SK-N-SH (cell line): ENCODE measurements around the gene ACSS1. TPM values are rescaled to one million over a fixed set of nuclear protein-coding genes. Genes with fewer than 3 reads are reported as not detected.

Experiments used
- CTCF ChIA-PET: fragments of 300-600, 350-600 bp; formaldehyde crosslinking; extraction: SDS; loops from one replicate; lab custom pipeline; 2021; lab: Yijun Ruan, JAX
- POLR2A ChIA-PET: fragments of 350-600 bp; sonication (Branson Sonifier 250); formaldehyde crosslinking; extraction: SDS; loops from one replicate; lab custom pipeline; 2020; ENCODE audit warnings: antibody characterized with exemption, inconsistent platforms; lab: Yijun Ruan, JAX
- DNase-seq: peaks from one replicate; pipeline ENCODE4 v3.0.0; 2012
- H2AFZ ChIP-seq: fragments of 200-600 bp; sonication (generic); 2 replicates; pipeline ENCODE4 v1.8.1; 2016; ENCODE audit warnings: antibody characterized with exemption, mild to moderate bottlenecking, low read depth
- H3F3A ChIP-seq: fragments of 200-600 bp; sonication (generic); replicated peaks from 2 replicates; pipeline ENCODE3; 2016; ENCODE audit warnings: antibody characterized with exemption, mild to moderate bottlenecking; ENCODE audit not compliant: insufficient read depth
- H3K27ac ChIP-seq, 2 experiments: fragments of 200-500 bp in 1 of 2; fragments of 200-600 bp in 1 of 2; sonication (Bioruptor generic) in 1 of 2; sonication (generic), shearing (Covaris generic) in 1 of 2; 2 replicates each; pipeline versions ENCODE4 v1.5.1 to v1.6.1; 2014 to 2016; ENCODE audit warnings: low read depth in 2 of 2, inconsistent platforms in 1 of 2, low read length in 1 of 2, mild to moderate bottlenecking in 1 of 2, mixed read lengths in 1 of 2
- H3K27me3 ChIP-seq: fragments of 200-600 bp; sonication (generic), shearing (Covaris generic); 2 replicates; pipeline ENCODE4 v1.6.1; 2016; ENCODE audit warnings: mixed run types; ENCODE audit not compliant: insufficient read depth
- H3K36me3 ChIP-seq, 2 experiments: fragments of 200-500 bp in 1 of 2; fragments of 200-600 bp in 1 of 2; sonication (Bioruptor generic) in 1 of 2; sonication (generic) in 1 of 2; replicated peaks in 1 of 2; 2 replicates each; pipeline versions ENCODE3 to v1.5.1; 2014 to 2016; ENCODE audit warnings: low read length in 1 of 2, mild to moderate bottlenecking in 1 of 2; ENCODE audit not compliant: insufficient read depth in 2 of 2, control insufficient read depth in 1 of 2
- H3K4me1 ChIP-seq, 2 experiments: fragments of 200-500 bp in 1 of 2; fragments of 200-600 bp in 1 of 2; sonication (Bioruptor generic) in 1 of 2; sonication (generic), shearing (Covaris generic) in 1 of 2; 2 replicates each; pipeline versions ENCODE4 v1.5.1 to v1.6.1; 2014 to 2016; ENCODE audit warnings: low read depth in 1 of 2, low read length in 1 of 2, mixed run types in 1 of 2; ENCODE audit not compliant: insufficient read depth in 2 of 2, control insufficient read depth in 1 of 2
- H3K4me2 ChIP-seq: fragments of 200-600 bp; sonication (generic), shearing (Covaris generic); 2 replicates; pipeline ENCODE4 v1.6.1; 2017; ENCODE audit warnings: mixed run types
- H3K4me3 ChIP-seq, 2 experiments: fragments of 200-500 bp in 1 of 2; fragments of 200-600 bp in 1 of 2; sonication (Bioruptor generic) in 1 of 2; sonication (generic), shearing (Covaris generic) in 1 of 2; 2 replicates each; pipeline versions ENCODE4 v1.5.1 to v1.8.1; 2014 to 2016; ENCODE audit warnings: low read depth in 2 of 2, inconsistent platforms in 1 of 2, low read length in 1 of 2, mild to moderate bottlenecking in 1 of 2, mixed read lengths in 1 of 2, moderate library complexity in 1 of 2
- H3K79me2 ChIP-seq: fragments of 200-600 bp; sonication (generic); 2 replicates; pipeline ENCODE4 v1.8.1; 2017; ENCODE audit warnings: mild to moderate bottlenecking; ENCODE audit not compliant: insufficient read depth
- H3K9ac ChIP-seq: fragments of 200-600 bp; sonication (generic); 2 replicates; pipeline ENCODE4 v1.6.1; 2017; ENCODE audit warnings: mixed run types
- H3K9me2 ChIP-seq: fragments of 200-600 bp; sonication (generic); 2 replicates; pipeline ENCODE4 v1.6.1; 2017; ENCODE audit warnings: mixed run types
- H3K9me3 ChIP-seq: fragments of 200-600 bp; sonication (generic); 2 replicates; pipeline ENCODE4 v1.6.1; 2017; ENCODE audit warnings: mixed run types, mild to moderate bottlenecking, moderate library complexity
- H4K20me1 ChIP-seq: fragments of 200-600 bp; sonication (generic); 2 replicates; pipeline ENCODE4 v1.6.1; 2017; ENCODE audit warnings: mild to moderate bottlenecking, mixed run types; ENCODE audit not compliant: insufficient read depth
- FOXM1 ChIP-seq: IDR thresholded peaks from 2 replicates; pipeline ENCODE4 v1.4.0; 2012; ENCODE audit warnings: low read depth, mild to moderate bottlenecking
- WGBS: methylation state at CpG from one replicate; pipeline ENCODE4 v1.1.6; 2017; ENCODE audit warnings: low lambda C conversion rate; 5-methylcytosine and 5-hydroxymethylcytosine counted together
- polyA plus RNA-seq, 3 experiments: library from polyadenylated mRNA; depleted of rRNA; stranded (reverse); fragments of >200 nt; gene quantifications; 2 replicates each; pipeline ENCODE4 v1.2.3, GENCODE V29; 2012
- TF ChIP-seq, protein P1 (sequence below): IDR thresholded peaks from 2 replicates; pipeline ENCODE4 v1.4.0; 2012; ENCODE audit warnings: low read depth
- TF ChIP-seq, protein P2 (sequence below): IDR thresholded peaks from 2 replicates; pipeline ENCODE4 v1.4.0; 2012; ENCODE audit warnings: low read depth, borderline replicate concordance
- TF ChIP-seq, protein P3 (sequence below): IDR thresholded peaks from 2 replicates; pipeline ENCODE4; 2012
- TF ChIP-seq, protein P4 (sequence below): fragments of 150-350 bp; IDR thresholded peaks from 2 replicates; pipeline ENCODE4 v1.6.1; 2017; ENCODE audit warnings: antibody characterized with exemption, low read length, low read depth, borderline replicate concordance

The ACSS1 gene
- polyA plus RNA-seq, 1 of the 3 experiments (the other 2 are of a cell fraction), result 2.0 TPM

DNA sequence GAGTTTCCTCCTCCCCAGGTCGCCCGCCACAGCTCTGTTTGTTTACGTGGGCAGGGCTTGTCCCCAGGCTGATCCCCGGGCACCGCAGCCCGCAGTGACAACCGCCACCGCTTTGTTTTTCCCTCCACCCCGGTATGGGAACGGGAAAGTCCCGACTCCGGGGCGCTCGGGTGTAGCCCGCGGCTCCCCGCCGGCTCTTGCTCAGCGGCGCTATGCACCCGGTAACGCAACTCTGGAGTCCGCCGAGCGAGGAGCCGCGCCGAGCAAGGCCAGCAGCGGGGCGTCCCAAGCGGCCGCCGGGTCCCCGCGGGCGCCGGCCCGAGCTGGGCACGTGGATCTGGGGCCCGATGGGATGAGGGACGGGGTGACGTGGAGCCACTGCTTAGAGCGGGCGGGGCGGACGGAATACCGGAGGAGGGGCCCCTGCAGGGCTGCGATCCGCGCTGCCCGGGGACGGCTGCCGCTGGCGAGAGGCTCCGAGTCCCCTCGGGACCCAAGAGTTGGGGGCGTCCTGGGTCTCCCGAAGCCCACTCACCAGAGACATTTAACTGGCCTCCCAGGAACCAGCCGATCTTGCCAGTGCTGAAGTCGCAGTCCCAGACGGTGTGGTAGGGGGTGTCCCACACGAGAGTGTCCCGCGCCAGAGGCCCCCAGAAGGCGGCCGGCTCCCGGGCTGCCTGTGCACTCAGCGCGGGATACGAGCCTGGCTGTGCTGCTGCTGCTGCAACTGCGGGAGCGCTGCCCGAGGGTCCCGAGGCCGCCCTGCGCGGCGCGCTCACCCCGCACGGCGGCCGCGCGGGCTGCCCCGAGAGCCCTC is 497 bp downstream of the ACSS1 start:
- TF ChIP-seq, protein P1, sequence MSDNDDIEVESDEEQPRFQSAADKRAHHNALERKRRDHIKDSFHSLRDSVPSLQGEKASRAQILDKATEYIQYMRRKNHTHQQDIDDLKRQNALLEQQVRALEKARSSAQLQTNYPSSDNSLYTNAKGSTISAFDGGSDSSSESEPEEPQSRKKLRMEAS, result peak; percentile 62; the same call in 1 of the 2 replicates
- TF ChIP-seq, protein P2, sequence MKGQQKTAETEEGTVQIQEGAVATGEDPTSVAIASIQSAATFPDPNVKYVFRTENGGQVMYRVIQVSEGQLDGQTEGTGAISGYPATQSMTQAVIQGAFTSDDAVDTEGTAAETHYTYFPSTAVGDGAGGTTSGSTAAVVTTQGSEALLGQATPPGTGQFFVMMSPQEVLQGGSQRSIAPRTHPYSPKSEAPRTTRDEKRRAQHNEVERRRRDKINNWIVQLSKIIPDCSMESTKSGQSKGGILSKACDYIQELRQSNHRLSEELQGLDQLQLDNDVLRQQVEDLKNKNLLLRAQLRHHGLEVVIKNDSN, result no peak
- H3K9me3 ChIP-seq, result no peaks in the 10 kb centered on the region
- peaks cover 0 to 15% of the 10 kb centered on the region in 2 experiments; a peak in 1 of 4 replicates for H3K4me1 ChIP-seq
- 2% methylated on average over 8 of the region's 86 CpGs for WGBS
- no peaks in the 10 kb centered on the region for H4K20me1 ChIP-seq
- ChIA-PET CTCF (interaction anchor here (0.6 to 1.0 kb wide), 2 partner anchors 18 to 121 kb away, joined by 3 read pairs; no protein-coding TSS in a partner anchor), POLR2A (no interaction called here)
- H2AFZ ChIP-seq, result peak overlapping the region; percentile 78
- no peaks in the 10 kb centered on the region for H3K9me2 ChIP-seq
- peaks cover 35% of the 10 kb centered on the region for H3K27me3 ChIP-seq
- peak; percentile 79 for DNase-seq
- H3K4me3 ChIP-seq, result peak overlapping the region; percentile 49 to 59
- no peaks in the 10 kb centered on the region for H3K79me2 ChIP-seq
- peak overlapping the region; percentile 39; the same call in 1 of the 2 replicates for H3K9ac ChIP-seq
- no peaks in the 10 kb centered on the region for H3K36me3 ChIP-seq
- no peak overlapping the region for H3K27ac ChIP-seq
- no peaks in the 10 kb centered on the region for H3F3A ChIP-seq
- H3K4me2 ChIP-seq, result peak overlapping the region; percentile 91

DNA sequence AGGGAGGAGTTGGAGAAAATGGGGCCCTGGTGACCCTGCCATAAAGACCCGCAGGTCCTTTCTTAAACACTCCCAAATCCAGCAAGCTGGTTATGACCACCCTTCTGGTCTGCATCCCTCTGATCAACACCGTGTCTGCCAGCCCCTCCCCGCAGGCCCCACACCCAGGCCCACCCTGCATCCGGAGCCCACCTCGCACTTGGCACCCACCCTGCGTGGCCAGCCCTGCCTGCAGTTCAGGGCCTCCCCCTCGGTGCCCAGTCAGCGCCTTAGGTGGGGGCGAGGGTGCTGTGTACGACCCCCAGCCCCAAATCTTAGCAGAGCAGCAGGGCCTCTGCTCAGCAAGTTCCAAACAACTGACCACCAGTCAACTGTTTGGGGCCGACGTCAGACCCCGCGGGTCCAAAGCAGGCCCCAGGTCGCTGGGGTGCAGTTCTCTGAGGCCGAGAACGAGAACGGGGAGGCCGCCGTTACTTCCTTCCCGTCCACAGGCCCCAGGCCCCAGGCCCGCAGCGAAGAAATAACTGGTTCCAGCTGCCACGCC is 1.2 kb downstream of the ACSS1 start:
- no peaks in the 10 kb centered on the region for H4K20me1 ChIP-seq
- peaks cover 0 to 15% of the 10 kb centered on the region in 2 experiments; a peak in 1 of 4 replicates for H3K4me1 ChIP-seq
- H3K9me2 ChIP-seq, result no peaks in the 10 kb centered on the region
- peak overlapping the region; percentile 56; the same call in 1 of the 2 replicates for H2AFZ ChIP-seq
- no peaks in the 10 kb centered on the region for H3K36me3 ChIP-seq
- no peaks in the 10 kb centered on the region for H3F3A ChIP-seq
- no peak overlapping the region for H3K27ac ChIP-seq
- TF ChIP-seq FOXM1, result no peak
- H3K4me2 ChIP-seq, result peak overlapping the region; percentile 91
- H3K9me3 ChIP-seq, result no peaks in the 10 kb centered on the region
- peak overlapping the region; percentile 49 to 59 for H3K4me3 ChIP-seq
- WGBS, result 0% methylated on average over 1 of the region's 24 CpGs
- CTCF ChIA-PET, result interaction anchor here (0.6 to 1.0 kb wide), 2 partner anchors 19 to 122 kb away, joined by 3 read pairs; no protein-coding TSS in a partner anchor
- POLR2A ChIA-PET, result no interaction called here
- H3K27me3 ChIP-seq, result peaks cover 28% of the 10 kb centered on the region
- H3K9ac ChIP-seq, result no peak overlapping the region
- no peak for DNase-seq
- H3K79me2 ChIP-seq, result no peaks in the 10 kb centered on the region

DNA sequence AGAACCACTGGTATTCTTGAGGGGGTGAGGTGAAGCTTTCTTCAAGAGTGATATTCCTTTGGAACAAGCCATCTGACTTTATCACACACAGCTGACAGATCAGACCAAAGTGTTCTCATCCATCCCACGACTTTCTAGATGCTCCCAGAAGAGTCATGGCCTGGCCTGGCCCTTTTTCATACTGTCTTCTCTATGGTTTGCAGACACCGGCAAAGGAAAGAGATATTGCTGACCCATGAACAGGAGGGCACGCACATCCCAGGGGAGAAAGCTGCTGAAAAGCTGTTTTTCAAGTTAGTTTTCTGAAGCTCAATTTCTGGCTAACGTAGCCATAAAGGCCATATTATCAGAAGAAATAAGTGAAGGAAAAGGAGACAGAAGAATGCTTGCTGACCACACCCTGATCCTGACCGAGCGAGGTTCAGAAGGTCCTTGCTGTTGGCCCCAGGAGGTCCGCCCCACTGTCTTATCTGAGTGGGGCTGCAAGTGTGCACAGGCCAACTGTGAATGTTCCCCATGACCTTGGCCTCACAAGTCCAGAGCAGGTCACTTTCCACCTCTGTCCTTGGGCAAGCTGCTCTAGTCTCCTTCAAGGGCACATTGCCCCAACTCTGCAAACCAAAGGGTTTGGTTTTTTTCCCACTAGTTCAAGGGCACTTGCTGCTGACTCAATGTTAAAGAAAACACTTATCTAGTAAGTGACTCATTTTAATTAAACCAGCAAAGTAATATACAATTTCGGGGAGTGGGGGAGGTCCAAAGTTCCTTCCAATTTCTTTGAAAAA is 2.0 kb downstream of the ACSS1 start:
- no peak overlapping the region for H2AFZ ChIP-seq
- DNase-seq, result no peak
- H3K4me3 ChIP-seq, result no peak overlapping the region

More for the DNA sequence above, 2.0 kb downstream of the ACSS1 start:
- Histone ChIP-seq H3K27ac (no peak overlapping the region), H3K36me3 (no peaks in the 10 kb centered on the region), H3K9me2 (no peaks in the 10 kb centered on the region), H3K27me3 (peaks cover 19% of the 10 kb centered on the region), H3K79me2 (no peaks in the 10 kb centered on the region), H3K9me3 (no peaks in the 10 kb centered on the region), H4K20me1 (no peaks in the 10 kb centered on the region), H3F3A (no peaks in the 10 kb centered on the region), H3K9ac (no peak overlapping the region), H3K4me1 (peaks cover 0 to 15% of the 10 kb centered on the region in 2 experiments; a peak in 1 of 4 replicates), H3K4me2 (no peak overlapping the region)
- ChIA-PET CTCF (interaction anchor here (1.2 to 2.1 kb wide), 3 partner anchors 10 to 18 kb away, joined by 3 to 8 read pairs (median 4); no protein-coding TSS in a partner anchor), POLR2A (no interaction called here)
- TF ChIP-seq, protein P2, result no peak
- TF ChIP-seq, protein P3, sequence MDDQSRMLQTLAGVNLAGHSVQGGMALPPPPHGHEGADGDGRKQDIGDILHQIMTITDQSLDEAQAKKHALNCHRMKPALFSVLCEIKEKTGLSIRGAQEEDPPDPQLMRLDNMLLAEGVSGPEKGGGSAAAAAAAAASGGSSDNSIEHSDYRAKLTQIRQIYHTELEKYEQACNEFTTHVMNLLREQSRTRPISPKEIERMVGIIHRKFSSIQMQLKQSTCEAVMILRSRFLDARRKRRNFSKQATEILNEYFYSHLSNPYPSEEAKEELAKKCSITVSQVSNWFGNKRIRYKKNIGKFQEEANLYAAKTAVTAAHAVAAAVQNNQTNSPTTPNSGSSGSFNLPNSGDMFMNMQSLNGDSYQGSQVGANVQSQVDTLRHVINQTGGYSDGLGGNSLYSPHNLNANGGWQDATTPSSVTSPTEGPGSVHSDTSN, result no peak
- TF ChIP-seq, protein P4, sequence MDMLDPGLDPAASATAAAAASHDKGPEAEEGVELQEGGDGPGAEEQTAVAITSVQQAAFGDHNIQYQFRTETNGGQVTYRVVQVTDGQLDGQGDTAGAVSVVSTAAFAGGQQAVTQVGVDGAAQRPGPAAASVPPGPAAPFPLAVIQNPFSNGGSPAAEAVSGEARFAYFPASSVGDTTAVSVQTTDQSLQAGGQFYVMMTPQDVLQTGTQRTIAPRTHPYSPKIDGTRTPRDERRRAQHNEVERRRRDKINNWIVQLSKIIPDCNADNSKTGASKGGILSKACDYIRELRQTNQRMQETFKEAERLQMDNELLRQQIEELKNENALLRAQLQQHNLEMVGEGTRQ, result no peak
- WGBS, result 81% methylated on average over 8 of the region's 8 CpGs
